Measurements from ENCODE around the gene CHST10. TPM values are rescaled to one million over a fixed set of nuclear protein-coding genes. Genes with fewer than 3 reads are reported as not detected.
"Not testable (repeated sequence)": the region's sequence is repeated elsewhere in the genome, so short reads cannot be mapped to it uniquely, and the experiment has no call there.

The CHST10 gene
- polyA plus RNA-seq, 3 donors from 2014 or later, result 5.0 to 10.3 (median 7.1) TPM

GRCh38 chr2:100365434-100365833 is 52.0 kb downstream of the CHST10 start:
- no peaks in the 10 kb centered on the region for H3K4me1 Mint-ChIP-seq
- H3K27me3 Mint-ChIP-seq (ENCODE audit: low read depth in 3 of 3), result peaks cover 4 to 12% (median 12%) of the 10 kb centered on the region in 3 donors
- H3K9me3 Mint-ChIP-seq, result peaks cover 0 to 21% (median 12%) of the 10 kb centered on the region in 6 donors
- H3K4me3 Mint-ChIP-seq, result no peak overlapping the region
- H3K27ac Mint-ChIP-seq, result no peak overlapping the region
- peaks cover 0 to 4% (median 0%) of the 10 kb centered on the region in 3 donors for H3K36me3 Mint-ChIP-seq
- no peak for DNase-seq

GRCh38 chr2:100362269-100362668 is 55.2 kb downstream of the CHST10 start:
- not testable (repeated sequence) for H3K4me3 Mint-ChIP-seq, DNase-seq, H3K36me3 Mint-ChIP-seq, H3K4me1 Mint-ChIP-seq, H3K27ac Mint-ChIP-seq
- Mint-ChIP-seq H3K9me3 (peaks cover 2 to 26% (median 12%) of the 10 kb centered on the region in 6 donors), H3K27me3 (ENCODE audit: low read depth in 3 of 3) (peaks cover 2 to 10% (median 3%) of the 10 kb centered on the region in 3 donors)

- Mint-ChIP-seq H3K36me3 (peaks cover 0 to 4% (median 0%) of the 10 kb centered on the region in 3 donors), H3K27ac (no peak overlapping the region), H3K4me1 (no peaks in the 10 kb centered on the region), H3K27me3 (ENCODE audit: low read depth in 3 of 3) (peaks cover 4 to 12% (median 7%) of the 10 kb centered on the region in 3 donors), H3K9me3 (peaks cover 2 to 26% (median 12%) of the 10 kb centered on the region in 6 donors), H3K4me3 (no peak overlapping the region)
- DNase-seq, result no peak
These were observed 57.9 kb downstream of the CHST10 start for GRCh38 chr2:100359576-100359975.

GRCh38 chr2:100358554-100358953 is 58.9 kb downstream of the CHST10 start:
- H3K27me3 Mint-ChIP-seq (ENCODE audit: low read depth in 3 of 3), result peaks cover 5 to 12% (median 6%) of the 10 kb centered on the region in 3 donors
- peaks cover 0 to 4% (median 0%) of the 10 kb centered on the region in 3 donors for H3K36me3 Mint-ChIP-seq
- H3K9me3 Mint-ChIP-seq, result peaks cover 2 to 26% (median 12%) of the 10 kb centered on the region in 6 donors
- DNase-seq, result no peak
- no peak overlapping the region for H3K27ac Mint-ChIP-seq
- no peak overlapping the region for H3K4me3 Mint-ChIP-seq
- H3K4me1 Mint-ChIP-seq, result no peaks in the 10 kb centered on the region

- no peaks in the 10 kb centered on the region for H3K4me1 Mint-ChIP-seq
- H3K4me3 Mint-ChIP-seq, result no peak overlapping the region
- no peak overlapping the region for H3K27ac Mint-ChIP-seq
- H3K9me3 Mint-ChIP-seq, result no peaks in the 10 kb centered on the region
- peaks cover 4 to 28% (median 11%) of the 10 kb centered on the region in 3 donors for H3K27me3 Mint-ChIP-seq (ENCODE audit: low read depth in 3 of 3)
- no peaks in the 10 kb centered on the region for H3K36me3 Mint-ChIP-seq
- no peak for DNase-seq
These were observed 64.9 kb downstream of the CHST10 start for GRCh38 chr2:100352521-100352920.

GRCh38 chr2:100350661-100351185 is 66.7 kb downstream of the CHST10 start:
- Mint-ChIP-seq H3K4me1 (no peaks in the 10 kb centered on the region), H3K27me3 (ENCODE audit: low read depth in 3 of 3) (peaks cover 3 to 30% (median 9%) of the 10 kb centered on the region in 3 donors), H3K27ac (no peak overlapping the region), H3K36me3 (no peaks in the 10 kb centered on the region), H3K4me3 (no peak overlapping the region), H3K9me3 (no peaks in the 10 kb centered on the region)
- no peak for DNase-seq

GRCh38 chr2:100345144-100345543 is 72.3 kb downstream of the CHST10 start:
- not testable (repeated sequence) for DNase-seq, H3K36me3 Mint-ChIP-seq, H3K4me3 Mint-ChIP-seq, H3K9me3 Mint-ChIP-seq, H3K27ac Mint-ChIP-seq, H3K4me1 Mint-ChIP-seq
- peaks cover 0 to 16% (median 9%) of the 10 kb centered on the region in 3 donors for H3K27me3 Mint-ChIP-seq (ENCODE audit: low read depth in 3 of 3)

GRCh38 chr2:100344433-100344832 is 73.0 kb downstream of the CHST10 start:
- Mint-ChIP-seq H3K4me3 (no peak overlapping the region), H3K9me3 (peaks cover 0 to 3% (median 0%) of the 10 kb centered on the region in 6 donors), H3K27me3 (ENCODE audit: low read depth in 3 of 3) (peaks cover under 1 to 10% (median 9%) of the 10 kb centered on the region in 3 donors), H3K4me1 (no peaks in the 10 kb centered on the region), H3K36me3 (no peaks in the 10 kb centered on the region), H3K27ac (no peak overlapping the region)
- no peak for DNase-seq

- H3K4me3 Mint-ChIP-seq; DNase-seq; H3K4me1 Mint-ChIP-seq; H3K27ac Mint-ChIP-seq; H3K9me3 Mint-ChIP-seq; H3K36me3 Mint-ChIP-seq; H3K27me3 Mint-ChIP-seq (ENCODE audit: low read depth in 3 of 3): not testable (repeated sequence)
These were observed 75.0 kb downstream of the CHST10 start for GRCh38 chr2:100342466-100342865.

Other genes with a start within 250 kb of the CHST10 start
- not detected for gene LONRF2, start 95.2 kb downstream of the CHST10 start, polyA plus RNA-seq
- gene NMS, start 52.8 kb upstream of the CHST10 start, polyA plus RNA-seq, result not detected
- gene PDCL3, start 145.3 kb upstream of the CHST10 start, polyA plus RNA-seq, result 10 to 100 TPM; 54.7 to 62.1 (median 61.5) TPM